Right forelimb (tissue), 1 donor: ENCODE measurements around the gene RYR2.

ENCODE experiments used
- DNase-seq: peaks from one replicate; pipeline ENCODE4 v3.0.0-alpha.2; 2018

RYR2 gene

GRCh38 chr1:237878406-237878805, 836.4 kb downstream of the RYR2 start:
- no peak for DNase-seq

GRCh38 chr1:237879195-237879594, 837.2 kb downstream of the RYR2 start:
- no peak for DNase-seq
